ENCODE measurements around the gene PLPPR1.

The PLPPR1 gene

GRCh38 chr9:101158361-101158760, 129.8 kb downstream of the PLPPR1 start:
- Histone ChIP-seq H3K27me3 (ENCODE audit: insufficient read depth, low read length, poor library complexity, severe bottlenecking) (no peaks in the 10 kb centered on the region), H3F3A (ENCODE audit: low read depth) (no peaks in the 10 kb centered on the region), H3K4me1 (ENCODE audit: insufficient read depth, low read length, poor library complexity, severe bottlenecking) (no peaks in the 10 kb centered on the region), H3K9me3 (ENCODE audit: insufficient read depth, low read depth, low read length) (no peaks in the 10 kb centered on the region), H3K36me3 (ENCODE audit: insufficient read depth, low read length) (no peaks in the 10 kb centered on the region), H3K79me2 (ENCODE audit: insufficient read depth, low read length) (no peaks in the 10 kb centered on the region), H4K20me1 (ENCODE audit: insufficient read depth, low read length, poor library complexity, severe bottlenecking) (no peaks in the 10 kb centered on the region), H2AFZ (ENCODE audit: low read length) (no peak overlapping the region), H3K9ac (ENCODE audit: low read depth, low read length, poor library complexity, severe bottlenecking) (no peak overlapping the region), H3K9me2 (replicated peaks; ENCODE audit: low read depth, low read length) (no peaks in the 10 kb centered on the region), H3K4me2 (ENCODE audit: low read depth, low read length, poor library complexity, severe bottlenecking) (no peak overlapping the region), H3K4me3 (ENCODE audit: low read length, poor library complexity, severe bottlenecking) (no peak overlapping the region)
- TF ChIP-seq EZH2phosphoT487 (IDR thresholded peaks at IDR 0.05; ENCODE audit: borderline replicate concordance) (no peak), CTCF (conservative IDR thresholded peaks at IDR 0.05; ENCODE audit: low read length) (no peak)

GRCh38 chr9:101162231-101162630, 133.7 kb downstream of the PLPPR1 start:
- no peaks in the 10 kb centered on the region for H3K9me3 ChIP-seq (ENCODE audit: insufficient read depth, low read depth, low read length)
- H3K9ac ChIP-seq (ENCODE audit: low read depth, low read length, poor library complexity, severe bottlenecking) = no peak overlapping the region
- TF ChIP-seq EZH2phosphoT487 (IDR thresholded peaks at IDR 0.05; ENCODE audit: borderline replicate concordance) (no peak), CTCF (conservative IDR thresholded peaks at IDR 0.05; ENCODE audit: low read length) (no peak)
- no peak overlapping the region for H2AFZ ChIP-seq (ENCODE audit: low read length)
- H3K4me1 ChIP-seq (ENCODE audit: insufficient read depth, low read length, poor library complexity, severe bottlenecking) = no peaks in the 10 kb centered on the region
- no peak overlapping the region for H3K4me2 ChIP-seq (ENCODE audit: low read depth, low read length, poor library complexity, severe bottlenecking)
- no peaks in the 10 kb centered on the region for H3F3A ChIP-seq (ENCODE audit: low read depth)
- no peak overlapping the region for H3K4me3 ChIP-seq (ENCODE audit: low read length, poor library complexity, severe bottlenecking)
- no peaks in the 10 kb centered on the region for H3K79me2 ChIP-seq (ENCODE audit: insufficient read depth, low read length)
- no peaks in the 10 kb centered on the region for H3K27me3 ChIP-seq (ENCODE audit: insufficient read depth, low read length, poor library complexity, severe bottlenecking)
- no peaks in the 10 kb centered on the region for H3K9me2 ChIP-seq (replicated peaks; ENCODE audit: low read depth, low read length)
- no peaks in the 10 kb centered on the region for H4K20me1 ChIP-seq (ENCODE audit: insufficient read depth, low read length, poor library complexity, severe bottlenecking)
- H3K36me3 ChIP-seq (ENCODE audit: insufficient read depth, low read length) = no peaks in the 10 kb centered on the region

- no peaks in the 10 kb centered on the region for H3K27me3 ChIP-seq (ENCODE audit: insufficient read depth, low read length, poor library complexity, severe bottlenecking)
- H2AFZ ChIP-seq (ENCODE audit: low read length) = no peak overlapping the region
- no peak overlapping the region for H3K4me2 ChIP-seq (ENCODE audit: low read depth, low read length, poor library complexity, severe bottlenecking)
- H3K9me2 ChIP-seq (replicated peaks; ENCODE audit: low read depth, low read length) = no peaks in the 10 kb centered on the region
- H3K36me3 ChIP-seq (ENCODE audit: insufficient read depth, low read length) = no peaks in the 10 kb centered on the region
- H3K9me3 ChIP-seq (ENCODE audit: insufficient read depth, low read depth, low read length) = no peaks in the 10 kb centered on the region
- no peak overlapping the region for H3K4me3 ChIP-seq (ENCODE audit: low read length, poor library complexity, severe bottlenecking)
- no peaks in the 10 kb centered on the region for H3K4me1 ChIP-seq (ENCODE audit: insufficient read depth, low read length, poor library complexity, severe bottlenecking)
- H3F3A ChIP-seq (ENCODE audit: low read depth) = no peaks in the 10 kb centered on the region
- no peaks in the 10 kb centered on the region for H3K79me2 ChIP-seq (ENCODE audit: insufficient read depth, low read length)
- no peak for TF ChIP-seq CTCF (conservative IDR thresholded peaks at IDR 0.05; ENCODE audit: low read length)
- TF ChIP-seq EZH2phosphoT487 (IDR thresholded peaks at IDR 0.05; ENCODE audit: borderline replicate concordance) = no peak
- H3K9ac ChIP-seq (ENCODE audit: low read depth, low read length, poor library complexity, severe bottlenecking) = no peak overlapping the region
- H4K20me1 ChIP-seq (ENCODE audit: insufficient read depth, low read length, poor library complexity, severe bottlenecking) = no peaks in the 10 kb centered on the region
Measured at GRCh38 chr9:101165131-101165530, 136.6 kb downstream of the PLPPR1 start.

All from Loucy (cell line).